ENCODE data around the gene GOLGA8T.
"Not testable (repeated sequence)": the region's sequence is repeated elsewhere in the genome, so short reads cannot be mapped to it uniquely, and the experiment has no call there.

The GOLGA8T gene

DNA sequence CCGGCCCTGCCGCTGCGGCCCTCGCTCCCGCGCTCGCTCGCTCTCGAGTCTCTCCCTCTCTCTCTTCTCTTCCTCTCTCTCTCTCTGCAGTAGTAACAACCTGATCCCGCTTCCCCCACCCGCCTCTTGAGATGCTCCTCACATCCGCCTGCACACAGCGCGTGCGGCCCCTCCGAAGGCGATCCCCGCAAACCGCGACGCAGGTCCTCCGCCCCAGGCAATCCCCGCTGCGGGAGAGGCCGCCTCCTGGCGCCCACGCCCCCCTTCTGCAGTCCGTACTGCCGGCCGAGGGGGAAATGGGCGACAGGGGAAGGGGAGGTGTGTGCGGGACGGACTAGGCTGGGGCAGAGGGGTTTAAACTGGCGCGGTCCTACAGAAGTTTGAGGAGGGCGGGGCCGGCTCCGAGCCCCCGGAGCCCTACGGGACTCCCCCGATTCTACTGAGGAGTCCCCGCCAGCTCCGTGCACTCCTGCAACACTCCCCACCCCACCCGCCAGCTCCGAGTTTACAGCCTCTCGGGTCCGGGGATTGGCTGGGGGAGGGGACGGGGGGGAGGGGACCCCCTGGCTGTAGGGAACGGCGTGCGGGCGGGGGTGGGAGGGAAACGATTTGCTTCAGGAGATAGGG, 57.4 kb downstream of the GOLGA8T start:
- not testable (repeated sequence) for DNase-seq

DNA sequence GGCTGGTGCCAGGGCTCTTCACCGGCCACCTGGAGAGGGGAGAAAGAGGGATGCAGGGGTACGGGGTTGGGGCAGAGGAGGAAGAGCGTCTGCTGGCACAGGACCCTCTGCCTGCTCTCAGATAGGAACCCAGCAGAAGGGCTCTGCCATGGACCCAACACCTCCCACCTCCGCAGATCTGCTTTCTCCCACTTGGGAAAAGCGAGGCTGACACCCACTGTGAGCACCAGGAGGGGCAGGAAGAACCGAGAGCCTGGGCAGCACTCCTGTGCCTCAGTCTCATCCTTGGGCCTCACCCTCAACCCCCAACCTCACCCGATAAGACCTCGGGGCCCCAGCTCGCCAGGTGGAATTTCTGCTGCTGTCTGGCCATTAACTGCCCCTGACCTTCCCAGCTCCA, 58.0 kb downstream of the GOLGA8T start:
- DNase-seq: not testable (repeated sequence)
